Epithelial cell of prostate (primary cell): ENCODE data around the gene DCPS.
"Not testable (repeated sequence)": the region's sequence is repeated elsewhere in the genome, so short reads cannot be mapped to it uniquely, and the experiment has no call there.

ENCODE experiments used
- DNase-seq: peaks from one replicate; pipeline ENCODE4 v3.0.0-alpha.2; 2011; ENCODE audit warnings: low read depth, low spot score
- H3K27ac ChIP-seq: fragments of 450-650 bp; 2 replicates; pipeline ENCODE4 v1.5.1; 2017; ENCODE audit warnings: mild to moderate bottlenecking

The DCPS gene

GRCh38 chr11:126284829-126285228 is 19.0 kb upstream of the DCPS start:
- H3K27ac ChIP-seq, result no peak overlapping the region
- peak; percentile 67 for DNase-seq

- DNase-seq, result no peak
Measured at GRCh38 chr11:126288237-126288636, 15.6 kb upstream of the DCPS start.

GRCh38 chr11:126290887-126291286 is 13.0 kb upstream of the DCPS start:
- H3K27ac ChIP-seq, result no peak overlapping the region
- no peak for DNase-seq

More at GRCh38 chr11:126288237-126288636, 15.6 kb upstream of the DCPS start:
- no peak overlapping the region for H3K27ac ChIP-seq

GRCh38 chr11:126293726-126294125 is 10.1 kb upstream of the DCPS start:
- DNase-seq, result no peak
- H3K27ac ChIP-seq, result no peak overlapping the region

- no peak for DNase-seq
- no peak overlapping the region for H3K27ac ChIP-seq
Measured at GRCh38 chr11:126297004-126297403, 6.9 kb upstream of the DCPS start.

GRCh38 chr11:126304457-126305075 is 706 bp downstream of the DCPS start:
- H3K27ac ChIP-seq, result peak overlapping the region; percentile 80
- DNase-seq, result no peak

GRCh38 chr11:126305699-126306098 is 1.8 kb downstream of the DCPS start:
- H3K27ac ChIP-seq, result no peak overlapping the region
- DNase-seq, result no peak

GRCh38 chr11:126307706-126308105 is 3.8 kb downstream of the DCPS start:
- DNase-seq, result no peak
- peak overlapping the region; percentile 9 for H3K27ac ChIP-seq

GRCh38 chr11:126308271-126308671 is 4.4 kb downstream of the DCPS start:
- no peak for DNase-seq
- peak overlapping the region; percentile 9 for H3K27ac ChIP-seq

- not testable (repeated sequence) for H3K27ac ChIP-seq
Measured at GRCh38 chr11:126308771-126309170, 4.9 kb downstream of the DCPS start.

GRCh38 chr11:126310200-126310991 is 6.5 kb downstream of the DCPS start:
- H3K27ac ChIP-seq, result no peak overlapping the region
- no peak for DNase-seq

More at GRCh38 chr11:126308771-126309170, 4.9 kb downstream of the DCPS start:
- DNase-seq, result not testable (repeated sequence)

GRCh38 chr11:126310992-126311310 is 7.1 kb downstream of the DCPS start:
- no peak for DNase-seq
- H3K27ac ChIP-seq, result no peak overlapping the region

- no peak for DNase-seq
- no peak overlapping the region for H3K27ac ChIP-seq
Measured at GRCh38 chr11:126311401-126312291, 7.8 kb downstream of the DCPS start.

GRCh38 chr11:126312961-126313360 is 9.1 kb downstream of the DCPS start:
- H3K27ac ChIP-seq, result peak overlapping the region; percentile 17

GRCh38 chr11:126313826-126314225 is 10.0 kb downstream of the DCPS start:
- H3K27ac ChIP-seq, result no peak overlapping the region
- DNase-seq, result no peak

More at GRCh38 chr11:126312961-126313360, 9.1 kb downstream of the DCPS start:
- no peak for DNase-seq

- H3K27ac ChIP-seq, result peak overlapping the region; percentile 85
- no peak for DNase-seq
Measured at GRCh38 chr11:126317432-126317755, 13.5 kb downstream of the DCPS start.

GRCh38 chr11:126317756-126318573 is 14.1 kb downstream of the DCPS start:
- DNase-seq, result no peak

GRCh38 chr11:126318574-126319373 is 14.9 kb downstream of the DCPS start:
- H3K27ac ChIP-seq, result peak overlapping the region; percentile 85
- DNase-seq, result peak; percentile 84

More at GRCh38 chr11:126317756-126318573, 14.1 kb downstream of the DCPS start:
- H3K27ac ChIP-seq, result peak overlapping the region; percentile 85

GRCh38 chr11:126319374-126319740 is 15.5 kb downstream of the DCPS start:
- peak overlapping the region; percentile 85 for H3K27ac ChIP-seq
- DNase-seq, result no peak
